Myocyte (in vitro differentiated cells): ENCODE results near the gene MDM4. TPM values are rescaled to one million over a fixed set of nuclear protein-coding genes. Genes with fewer than 3 reads are reported as not detected.
"Not testable (repeated sequence)": the region's sequence is repeated elsewhere in the genome, so short reads cannot be mapped to it uniquely, and the experiment has no call there.

ENCODE experiments used
- DNase-seq: peaks from one replicate; pipeline ENCODE4 v3.0.0-alpha.2; 2012; ENCODE audit warnings: low read depth
- total RNA-seq: library from RNA; depleted of rRNA; stranded (reverse); fragments of >200 nt; gene quantifications from 2 replicates; pipeline ENCODE4 v1.2.3, GENCODE V29; 2014

Gene MDM4
- total RNA-seq, 1 donor from 2014 or later = 27.7 TPM

DNA sequence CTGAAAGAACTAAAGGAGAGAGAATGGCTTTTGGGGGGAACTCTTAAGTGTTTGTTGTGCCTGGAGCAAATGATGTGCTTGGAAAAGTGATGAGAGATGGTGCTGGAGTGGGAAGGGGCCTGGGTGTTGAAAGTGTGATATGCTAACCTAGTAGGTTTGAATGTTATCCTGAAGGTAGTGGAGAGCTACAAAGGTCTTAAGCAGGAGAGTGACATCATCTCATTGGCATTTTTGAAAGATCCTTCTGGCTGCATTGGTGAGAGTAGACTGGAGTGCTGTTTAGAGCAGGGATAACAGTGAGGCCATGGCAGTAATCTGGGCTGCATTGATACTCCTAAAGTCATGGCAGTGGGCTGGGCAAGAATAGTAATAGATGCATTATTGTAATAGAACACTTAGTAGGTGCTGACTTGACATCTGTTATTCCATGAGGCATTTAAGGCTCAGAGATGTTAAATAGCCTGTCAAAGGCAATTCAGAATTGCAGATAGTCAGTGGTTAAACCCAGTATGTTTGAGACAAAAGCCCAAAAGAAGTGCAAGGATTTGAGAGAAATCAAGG, 44.5 kb downstream of the MDM4 start:
- peak; percentile 52 for DNase-seq

DNA sequence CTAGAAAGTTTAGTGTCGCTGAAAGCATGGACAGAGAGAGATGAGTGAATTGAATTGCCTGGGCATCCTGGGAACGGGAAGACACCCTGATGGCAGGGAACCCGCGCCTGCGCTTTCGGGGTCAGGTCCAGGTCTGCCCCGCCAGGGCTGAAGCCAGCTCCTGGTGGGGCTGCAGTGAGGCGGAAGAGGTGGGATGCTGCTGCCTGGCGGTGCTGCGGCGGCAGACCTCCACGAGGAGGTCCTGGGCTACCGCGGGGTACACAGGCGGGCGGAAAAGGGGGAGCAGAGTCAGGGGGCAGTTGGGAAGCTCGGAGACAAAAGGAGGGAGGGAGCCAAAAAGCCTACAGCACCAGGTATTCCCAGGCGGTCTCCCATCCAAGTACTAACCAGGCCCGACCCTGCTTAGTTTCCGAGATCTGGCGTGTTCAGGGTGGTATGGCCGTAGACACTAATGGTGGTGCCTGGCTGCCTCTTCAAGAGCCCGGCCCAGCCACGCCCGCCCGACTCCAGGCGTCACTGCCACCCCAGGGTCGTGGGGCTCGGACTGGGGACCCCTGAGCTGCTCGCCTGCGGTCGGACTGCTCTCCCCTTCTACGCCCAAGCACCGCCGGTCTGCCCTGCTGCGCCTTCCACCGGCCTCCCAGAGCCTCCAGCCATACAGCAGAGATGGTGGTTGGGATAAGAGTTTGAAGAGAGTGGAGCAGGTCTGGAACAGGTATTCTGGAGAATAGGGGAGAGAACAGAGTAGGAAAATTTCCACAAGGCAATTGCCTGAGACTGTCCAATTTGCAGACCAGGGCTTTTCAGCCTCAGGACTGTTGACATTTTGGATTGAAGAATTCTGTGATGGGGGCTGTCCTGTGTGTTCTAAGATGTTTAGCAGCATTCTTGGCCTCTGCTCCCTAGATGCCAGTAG, 46.1 kb downstream of the MDM4 start:
- no peak for DNase-seq

DNA sequence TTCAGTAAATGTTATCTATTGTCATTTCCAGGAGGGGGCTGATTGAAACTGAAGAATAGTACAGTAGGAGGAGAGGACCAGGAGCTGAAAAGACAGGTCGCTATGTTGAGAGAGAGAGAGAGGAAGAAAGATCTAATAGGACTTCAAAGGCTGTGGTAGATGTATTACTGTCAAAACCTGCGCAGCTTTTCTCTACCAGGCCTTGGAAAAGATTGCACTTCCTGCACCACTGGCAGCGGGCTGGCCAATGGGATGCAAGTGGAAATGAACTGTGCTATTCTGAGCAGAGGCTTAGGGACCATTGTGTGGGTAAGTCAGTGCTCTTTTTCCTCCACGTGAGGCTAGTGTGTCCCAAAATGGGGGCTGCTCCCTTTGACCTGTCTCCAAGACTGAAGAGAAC, 47.1 kb downstream of the MDM4 start:
- DNase-seq = no peak

GRCh38 chr1:204563780-204564179, 47.6 kb downstream of the MDM4 start:
- DNase-seq = no peak

DNA sequence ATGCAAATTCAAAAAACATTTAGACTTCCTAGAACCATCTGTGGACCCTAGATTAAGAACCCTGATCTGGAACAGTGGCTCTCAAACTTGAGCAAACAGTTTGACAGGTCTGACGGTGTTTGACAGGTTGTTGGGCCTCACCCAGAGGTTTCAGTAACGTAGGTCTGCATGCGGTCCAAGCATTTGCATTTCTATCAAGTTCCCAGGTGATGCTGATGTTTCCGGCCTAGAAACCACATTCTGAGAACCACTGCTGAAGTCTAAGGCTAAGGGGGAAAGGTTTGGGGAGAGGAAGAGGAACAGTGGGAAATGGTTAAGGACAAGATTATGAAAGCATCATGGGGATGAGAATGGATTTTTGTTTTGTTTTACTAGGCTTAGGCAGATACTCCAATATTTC, 48.6 kb downstream of the MDM4 start:
- DNase-seq = no peak

GRCh38 chr1:204565617-204566582, 49.7 kb downstream of the MDM4 start:
- peak; percentile 72 for DNase-seq

- no peak for DNase-seq
These were observed 50.4 kb downstream of the MDM4 start for GRCh38 chr1:204566583-204566955.

DNA sequence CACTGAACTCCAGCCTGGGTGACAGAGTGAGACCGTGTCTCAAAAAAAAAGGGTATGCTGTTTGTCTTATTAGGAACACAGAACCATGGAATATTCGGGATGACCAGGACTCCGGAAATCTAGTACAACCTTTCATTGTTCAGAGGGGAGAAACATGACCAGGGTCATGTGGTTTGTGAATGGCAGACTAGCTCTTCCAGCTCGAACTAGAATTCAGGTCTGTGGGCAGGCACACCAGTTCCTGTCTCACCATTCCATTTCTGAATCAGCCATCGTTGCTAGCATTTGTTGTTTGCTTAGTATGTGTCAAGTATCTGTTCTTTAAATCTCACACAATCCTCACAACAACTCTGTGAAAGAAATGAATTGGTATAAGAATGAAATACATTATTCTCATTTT, 50.9 kb downstream of the MDM4 start:
- DNase-seq = peak; percentile 40

- DNase-seq = no peak
These were observed 52.5 kb downstream of the MDM4 start for GRCh38 chr1:204568576-204569315.

DNA sequence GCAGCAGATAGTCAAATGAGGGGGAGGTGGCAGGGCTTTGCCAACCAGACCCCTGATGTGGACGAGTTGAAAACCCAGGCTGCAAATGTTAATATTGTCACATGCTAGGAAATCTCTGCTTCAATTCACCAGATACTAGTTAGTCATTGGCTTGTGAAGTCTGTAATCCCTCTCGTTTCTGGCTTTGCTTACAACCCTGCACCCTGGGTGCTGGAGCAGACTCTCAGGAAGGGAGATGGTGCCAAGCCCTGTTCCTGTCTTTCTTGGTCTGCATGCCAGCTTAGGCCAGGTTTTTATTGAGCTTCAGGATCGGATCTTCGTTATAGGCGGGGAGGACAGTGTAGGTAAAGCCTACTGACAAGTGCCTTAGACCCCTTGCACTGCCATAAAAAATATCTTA, 53.3 kb downstream of the MDM4 start:
- no peak for DNase-seq

DNA sequence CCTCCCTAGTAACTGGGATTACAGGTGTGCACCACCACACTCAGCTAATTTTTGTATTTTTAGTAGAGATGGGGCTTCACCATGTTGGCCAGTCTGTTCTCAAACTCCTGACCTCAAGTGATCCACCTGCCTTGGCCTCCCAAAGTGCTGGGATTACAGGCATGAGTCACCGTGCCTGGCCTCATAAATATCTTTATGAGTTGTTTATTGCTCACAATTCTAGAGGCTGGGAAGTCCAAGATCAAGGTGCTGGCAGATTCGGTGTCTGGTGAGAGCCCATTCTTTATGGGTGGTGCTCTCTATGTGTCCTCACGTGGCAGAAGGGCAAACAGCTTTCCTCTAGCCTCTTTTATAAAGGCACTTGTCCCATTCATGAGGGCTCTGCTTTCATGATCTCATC, 53.8 kb downstream of the MDM4 start:
- not testable (repeated sequence) for DNase-seq

GRCh38 chr1:204571128-204571527, 54.9 kb downstream of the MDM4 start:
- DNase-seq = no peak

- no peak for DNase-seq
These were observed 55.4 kb downstream of the MDM4 start for GRCh38 chr1:204571631-204572030.

DNA sequence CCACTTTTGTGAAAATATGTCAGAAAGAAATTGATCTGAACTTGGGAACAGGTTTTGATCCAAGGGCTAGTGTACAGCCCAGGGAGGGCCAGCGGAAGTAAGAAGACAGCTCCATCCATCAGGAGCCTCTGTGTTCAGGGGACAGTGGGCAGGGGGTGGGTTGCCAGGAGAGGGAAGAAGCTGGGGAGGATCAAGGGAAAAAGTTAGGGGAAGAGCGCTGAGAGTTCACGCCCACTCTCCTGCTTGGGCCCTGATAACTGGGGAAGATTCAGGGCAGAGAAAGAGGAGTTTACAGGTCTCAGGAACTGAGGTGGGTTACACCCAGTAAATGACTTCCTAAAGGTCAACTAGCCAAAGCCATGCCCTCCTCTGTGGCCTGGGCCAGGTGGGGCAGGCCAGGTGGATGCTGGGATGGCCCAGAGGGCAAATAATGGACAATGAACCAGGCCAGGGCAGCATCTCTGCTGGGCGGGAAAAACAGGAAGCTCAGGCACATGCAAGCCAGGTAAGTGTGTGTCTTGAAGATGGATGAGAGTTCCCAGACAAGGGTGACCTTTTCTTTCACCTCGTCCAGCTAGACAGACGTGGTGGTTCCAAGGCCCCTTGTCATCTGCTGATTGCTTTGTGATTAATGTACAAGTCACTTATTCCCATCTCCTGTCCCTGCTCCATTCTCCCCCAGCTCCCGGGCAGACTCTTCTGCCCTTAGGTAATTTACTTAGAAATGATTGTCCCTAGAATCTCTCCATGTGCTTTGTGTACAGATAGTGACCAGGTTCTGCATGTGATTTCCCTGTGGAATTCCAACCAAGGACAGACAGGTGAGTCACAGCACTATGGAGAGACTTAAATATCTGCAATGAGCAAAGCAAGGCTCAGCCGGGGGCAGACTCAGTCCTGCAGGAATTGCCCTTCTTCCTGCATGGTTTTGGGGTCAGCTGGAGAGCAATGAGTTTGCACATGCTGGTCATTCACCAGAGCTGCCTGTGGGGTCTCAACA, 57.0 kb downstream of the MDM4 start:
- no peak for DNase-seq

DNA sequence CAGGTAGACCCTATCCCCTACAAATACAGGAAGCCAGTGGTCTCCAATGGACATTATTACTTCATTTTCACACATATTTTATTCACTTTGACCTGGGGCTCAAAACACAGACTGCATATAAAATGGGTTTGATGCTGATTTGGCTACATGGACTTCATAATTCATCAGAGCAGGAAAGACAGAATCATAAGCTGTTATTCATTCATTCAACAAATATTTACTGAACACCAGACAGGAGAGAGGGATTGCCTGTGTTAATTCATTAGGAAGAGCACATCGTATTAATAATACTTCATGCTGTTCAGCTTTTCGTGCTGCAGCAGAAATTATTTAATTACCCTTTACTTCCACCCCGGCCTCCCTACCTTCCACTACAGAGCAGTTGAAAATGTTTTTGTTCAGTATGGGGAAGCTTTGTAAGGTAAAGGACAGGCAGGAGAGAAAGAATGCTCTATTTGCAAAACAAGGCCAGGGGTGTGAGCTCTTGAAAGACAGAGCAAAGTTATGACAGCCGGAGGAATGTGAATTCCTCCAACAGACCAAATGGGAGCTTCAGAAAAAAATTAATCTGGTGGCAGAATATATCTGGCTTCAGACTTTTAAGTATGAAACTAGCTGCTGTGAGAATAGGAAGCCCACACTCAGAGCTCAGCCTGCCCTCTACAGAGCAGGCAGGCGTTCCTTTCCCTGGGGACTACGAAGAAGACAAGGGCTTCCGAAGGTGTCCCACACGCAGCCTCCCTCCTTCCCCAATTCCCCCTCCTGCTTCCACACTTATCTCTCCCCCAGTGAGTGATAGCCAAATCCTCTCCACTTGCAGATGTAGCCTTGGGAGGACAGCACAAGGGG, 58.0 kb downstream of the MDM4 start:
- DNase-seq = no peak

GRCh38 chr1:204574865-204575163, 58.6 kb downstream of the MDM4 start:
- peak; percentile 43 for DNase-seq

GRCh38 chr1:204575221-204576190, 59.3 kb downstream of the MDM4 start:
- no peak for DNase-seq

DNA sequence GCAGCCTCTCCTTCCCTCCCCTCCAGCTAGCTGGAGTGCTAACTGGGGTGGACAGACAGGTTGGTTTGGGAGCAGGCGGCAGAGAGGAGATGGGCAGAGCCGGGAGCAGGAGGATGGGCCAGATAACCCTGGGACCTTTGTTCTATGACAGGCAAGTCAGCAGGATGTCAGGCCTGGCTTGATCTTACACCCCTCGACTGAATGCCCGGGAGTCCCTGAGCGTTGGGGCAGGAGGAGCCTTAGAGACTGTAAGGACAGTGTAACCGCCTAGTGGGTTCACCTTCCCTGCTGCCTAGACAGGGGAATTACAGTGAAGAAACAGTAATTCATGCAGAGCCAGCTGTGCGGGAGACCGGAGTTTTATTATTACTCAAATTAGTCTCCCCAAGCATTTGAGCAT, 60.2 kb downstream of the MDM4 start:
- DNase-seq = no peak
